ENCODE data around the gene C4A.
"Not testable (repeated sequence)": the region's sequence is repeated elsewhere in the genome, so short reads cannot be mapped to it uniquely, and the experiment has no call there.

Gene C4A

GRCh38 chr6:32022100-32022499 is 40.2 kb downstream of the C4A start:
- not testable (repeated sequence) for DNase-seq (ENCODE audit: low read depth in 1 of 2, low spot score in 1 of 2)

- not testable (repeated sequence) for DNase-seq (ENCODE audit: low read depth in 1 of 2, low spot score in 1 of 2)
These were observed 46.8 kb downstream of the C4A start for GRCh38 chr6:32028631-32029030.

GRCh38 chr6:32029553-32029952 is 47.7 kb downstream of the C4A start:
- DNase-seq (ENCODE audit: low read depth in 1 of 2, low spot score in 1 of 2) = not testable (repeated sequence)

GRCh38 chr6:32035283-32036013 is 53.6 kb downstream of the C4A start:
- not testable (repeated sequence) for DNase-seq (ENCODE audit: low read depth in 1 of 2, low spot score in 1 of 2)

- not testable (repeated sequence) for DNase-seq (ENCODE audit: low read depth in 1 of 2, low spot score in 1 of 2)
These were observed 55.3 kb downstream of the C4A start for GRCh38 chr6:32037136-32037535.

GRCh38 chr6:32037598-32038524 is 56.0 kb downstream of the C4A start, which contains the start of gene CYP21A2:
Gene CYP21A2, plus strand, starts transcription at chr6:32038415. Its CDS starts 8 bp downstream, at chr6:32038423.
- not testable (repeated sequence) for DNase-seq (ENCODE audit: low read depth in 1 of 2, low spot score in 1 of 2)

GRCh38 chr6:32038878-32039277 is 57.0 kb downstream of the C4A start:
- not testable (repeated sequence) for DNase-seq (ENCODE audit: low read depth in 1 of 2, low spot score in 1 of 2)

GRCh38 chr6:32039321-32040274 is 57.7 kb downstream of the C4A start:
- not testable (repeated sequence) for DNase-seq (ENCODE audit: low read depth in 1 of 2, low spot score in 1 of 2)

GRCh38 chr6:32040299-32041049 is 58.6 kb downstream of the C4A start:
- not testable (repeated sequence) for DNase-seq (ENCODE audit: low read depth in 1 of 2, low spot score in 1 of 2)

- DNase-seq (ENCODE audit: low read depth in 1 of 2, low spot score in 1 of 2) = not testable (repeated sequence)
These were observed 59.1 kb downstream of the C4A start for GRCh38 chr6:32041050-32041321.

GRCh38 chr6:32041385-32041784 is 59.5 kb downstream of the C4A start:
- DNase-seq (ENCODE audit: low read depth in 1 of 2, low spot score in 1 of 2) = not testable (repeated sequence)

- not testable (repeated sequence) for DNase-seq (ENCODE audit: low read depth in 1 of 2, low spot score in 1 of 2)
These were observed 60.4 kb downstream of the C4A start for GRCh38 chr6:32042276-32042675.

- DNase-seq (ENCODE audit: low read depth in 1 of 2, low spot score in 1 of 2) = not testable (repeated sequence)
These were observed 61.9 kb downstream of the C4A start for GRCh38 chr6:32043589-32044380.

- DNase-seq (ENCODE audit: low read depth in 1 of 2, low spot score in 1 of 2) = not testable (repeated sequence)
These were observed 63.1 kb downstream of the C4A start for GRCh38 chr6:32044916-32045315.

GRCh38 chr6:32045811-32046449 is 64.1 kb downstream of the C4A start:
- DNase-seq (ENCODE audit: low read depth in 1 of 2, low spot score in 1 of 2) = no peak

GRCh38 chr6:32046450-32047083 is 64.7 kb downstream of the C4A start:
- no peak for DNase-seq (ENCODE audit: low read depth in 1 of 2, low spot score in 1 of 2)

- no peak for DNase-seq (ENCODE audit: low read depth in 1 of 2, low spot score in 1 of 2)
These were observed 65.2 kb downstream of the C4A start for GRCh38 chr6:32047084-32047478.

GRCh38 chr6:32047539-32047854 is 65.6 kb downstream of the C4A start:
- DNase-seq (ENCODE audit: low read depth in 1 of 2, low spot score in 1 of 2) = no peak
